Thymus (tissue), 11 donors: Measurements from ENCODE around the gene HECW1. TPM values are rescaled to one million over a fixed set of nuclear protein-coding genes. Genes with fewer than 3 reads are reported as not detected.

Experiments used
- DNase-seq, 9 donors: peaks; one replicate each; pipeline ENCODE4 v3.0.0-alpha.2; 2013; ENCODE audit warnings: low spot score in 9 of 9, low read depth in 6 of 9, missing footprints in 1 of 9
- H3K27ac ChIP-seq, 2 donors: one replicate each; pipeline ENCODE4 v1.5.1; 2013; ENCODE audit warnings: control low read depth in 1 of 2, low read depth in 1 of 2, low read length in 1 of 2, mild to moderate bottlenecking in 1 of 2, moderate library complexity in 1 of 2
- H3K27me3 ChIP-seq, 2 donors: one replicate each; pipeline ENCODE4 v1.5.1; 2013; ENCODE audit warnings: low read length in 1 of 2; ENCODE audit not compliant: control insufficient read depth in 2 of 2, insufficient read depth in 1 of 2
- H3K36me3 ChIP-seq, 2 donors: one replicate each; pipeline ENCODE4 v1.5.1; 2013; ENCODE audit warnings: low read length in 1 of 2, mild to moderate bottlenecking in 1 of 2, moderate library complexity in 1 of 2; ENCODE audit not compliant: control insufficient read depth in 2 of 2, insufficient read depth in 2 of 2
- H3K4me1 ChIP-seq, 2 donors: one replicate each; pipeline ENCODE4 v1.5.1; 2013; ENCODE audit warnings: low read length in 2 of 2; ENCODE audit not compliant: control insufficient read depth in 2 of 2, insufficient read depth in 2 of 2
- H3K4me3 ChIP-seq, 2 donors: one replicate each; pipeline ENCODE4 v1.5.1; 2013; ENCODE audit warnings: low read length in 2 of 2, control low read depth in 1 of 2, mild to moderate bottlenecking in 1 of 2
- H3K9me3 ChIP-seq, 2 donors: one replicate each; pipeline ENCODE4 v1.5.1; 2013; ENCODE audit warnings: low read length in 1 of 2, mild to moderate bottlenecking in 1 of 2; ENCODE audit not compliant: control insufficient read depth in 2 of 2, insufficient read depth in 1 of 2
- WGBS: extraction: QIAGEN DNeasy Blood & Tissue Kit; methylation state at CpG from one replicate; pipeline ENCODE4 v1.1.7; 2013; 5-methylcytosine and 5-hydroxymethylcytosine counted together
- polyA plus RNA-seq: library from polyadenylated mRNA; stranded (reverse); fragments of 200-250 nt; gene quantifications from one replicate; pipeline ENCODE4 v1.2.3, GENCODE V29; 2013
- total RNA-seq: library from RNA; stranded (reverse); fragments of 120-200 nt; gene quantifications from one replicate; pipeline ENCODE4 v1.2.4, GENCODE V29; 2013
- donor health status: healthy.

HECW1 gene
- total and polyA plus RNA-seq, 2 donors: 0.05 to 0.23 TPM

DNA sequence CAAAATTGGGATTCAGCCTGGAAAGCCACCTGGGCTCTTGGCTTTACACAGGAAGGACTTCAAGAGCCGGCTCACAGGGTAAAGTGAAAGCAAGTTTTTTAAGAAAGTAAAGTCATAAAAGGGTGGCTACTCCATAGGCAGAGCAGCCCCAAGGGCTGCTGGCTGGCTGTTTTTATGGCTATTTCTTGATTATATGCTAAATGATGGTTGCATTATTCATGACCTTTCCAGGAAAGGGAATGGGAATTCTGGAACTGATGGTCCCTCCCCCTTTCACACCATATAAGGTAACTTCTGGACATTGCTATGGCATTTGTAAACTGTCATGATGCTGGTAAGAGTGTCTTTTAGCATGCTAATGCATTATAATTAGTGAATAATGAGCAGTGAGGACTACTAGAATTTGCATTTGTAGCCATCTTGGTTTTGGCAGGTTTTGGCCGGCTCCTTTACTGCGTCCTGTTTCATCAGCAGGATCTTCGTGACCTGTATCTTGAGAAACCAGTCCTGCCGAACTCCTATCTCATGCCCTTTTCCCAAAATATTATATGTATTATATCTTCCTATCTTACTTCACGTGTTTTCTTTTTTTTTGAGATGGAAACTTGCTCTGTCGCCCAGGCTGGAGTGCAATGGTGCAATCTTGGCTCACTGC lies 80.5 kb downstream of the HECW1 start:
- Histone ChIP-seq H3K9me3 (no peaks in the 10 kb centered on the region), H3K4me3 (no peak overlapping the region), H3K4me1 (peaks cover 0 to 5% of the 10 kb centered on the region in 2 donors), H3K27ac (no peak overlapping the region), H3K36me3 (no peaks in the 10 kb centered on the region), H3K27me3 (no peaks in the 10 kb centered on the region)
- 94% methylated on average over 7 of the region's 7 CpGs for WGBS
- DNase-seq: no peak

DNA sequence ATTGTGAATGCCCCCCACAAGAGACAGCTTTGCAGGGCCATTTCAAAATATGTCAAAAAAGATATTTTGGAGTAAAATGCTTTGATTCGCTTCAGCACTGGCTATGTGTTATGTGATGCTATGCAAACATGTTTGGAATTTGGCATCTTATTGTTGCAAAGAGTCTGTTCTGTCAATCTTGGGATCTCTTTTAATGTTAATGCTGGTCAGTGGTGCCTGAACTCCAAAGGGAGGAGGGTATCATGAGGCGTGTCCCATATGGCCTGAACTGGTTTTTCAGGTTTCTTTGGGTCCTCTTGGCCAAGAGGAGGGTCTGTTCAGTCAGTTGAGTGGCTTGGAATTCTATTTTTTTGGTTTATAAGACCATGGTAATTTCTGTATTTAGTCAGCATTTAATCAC lies 81.4 kb downstream of the HECW1 start:
- WGBS: 61% methylated on average over 2 of the region's 2 CpGs
- Histone ChIP-seq H3K27me3 (no peaks in the 10 kb centered on the region), H3K4me3 (no peak overlapping the region), H3K36me3 (no peaks in the 10 kb centered on the region), H3K4me1 (peaks cover 0 to 5% of the 10 kb centered on the region in 2 donors), H3K9me3 (no peaks in the 10 kb centered on the region), H3K27ac (no peak overlapping the region)
- peak in 1 of 9 donors; percentile 7 for DNase-seq

DNA sequence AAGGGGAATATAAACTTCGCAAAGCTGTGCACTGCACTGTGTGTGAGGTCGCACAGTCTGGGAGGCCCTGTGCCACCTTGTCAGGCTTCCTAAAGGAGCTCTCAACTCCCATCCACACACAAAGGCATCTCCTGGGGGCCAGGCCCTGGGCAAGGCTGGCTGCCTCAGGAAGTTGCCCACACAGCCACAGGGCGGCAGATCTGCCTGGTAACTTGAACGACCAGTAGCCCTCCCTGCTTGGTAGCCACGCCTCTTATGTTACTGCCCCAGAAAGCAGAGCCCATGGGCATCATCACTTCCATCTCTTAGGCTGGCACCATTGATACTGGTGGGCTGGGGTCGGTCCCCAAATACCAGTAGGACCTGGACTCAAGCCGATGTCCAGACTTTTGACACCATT lies 82.8 kb downstream of the HECW1 start:
- Histone ChIP-seq H3K9me3 (no peaks in the 10 kb centered on the region), H3K4me3 (no peak overlapping the region), H3K27me3 (no peaks in the 10 kb centered on the region), H3K27ac (no peak overlapping the region), H3K4me1 (peaks cover 0 to 5% of the 10 kb centered on the region in 2 donors), H3K36me3 (no peaks in the 10 kb centered on the region)
- WGBS: 91% methylated on average over 7 of the region's 7 CpGs
- DNase-seq: no peak

DNA sequence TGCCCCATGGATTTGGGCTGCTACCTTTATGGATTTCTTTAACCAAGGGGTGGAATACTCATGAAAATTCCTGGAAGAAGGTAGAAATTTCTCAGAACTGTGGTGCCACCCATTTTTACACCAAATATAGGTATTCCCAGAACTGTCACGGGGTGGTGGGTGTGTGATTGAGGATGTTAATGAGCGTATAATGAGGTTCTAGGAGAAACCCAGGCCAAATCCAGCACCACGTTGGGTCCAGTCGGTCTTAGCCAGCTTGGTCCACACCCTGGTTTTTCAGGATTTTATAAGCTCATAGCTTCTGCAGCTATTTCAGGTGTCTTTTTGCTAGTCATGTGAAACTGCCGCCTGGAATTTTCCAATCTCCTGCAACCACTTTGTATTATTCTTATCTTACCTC lies 83.3 kb downstream of the HECW1 start:
- DNase-seq: no peak
- Histone ChIP-seq H3K4me1 (peaks cover 0 to 5% of the 10 kb centered on the region in 2 donors), H3K4me3 (no peak overlapping the region), H3K27me3 (no peaks in the 10 kb centered on the region), H3K36me3 (no peaks in the 10 kb centered on the region), H3K9me3 (no peaks in the 10 kb centered on the region), H3K27ac (no peak overlapping the region)
- WGBS: 92% methylated on average over 5 of the region's 5 CpGs

DNA sequence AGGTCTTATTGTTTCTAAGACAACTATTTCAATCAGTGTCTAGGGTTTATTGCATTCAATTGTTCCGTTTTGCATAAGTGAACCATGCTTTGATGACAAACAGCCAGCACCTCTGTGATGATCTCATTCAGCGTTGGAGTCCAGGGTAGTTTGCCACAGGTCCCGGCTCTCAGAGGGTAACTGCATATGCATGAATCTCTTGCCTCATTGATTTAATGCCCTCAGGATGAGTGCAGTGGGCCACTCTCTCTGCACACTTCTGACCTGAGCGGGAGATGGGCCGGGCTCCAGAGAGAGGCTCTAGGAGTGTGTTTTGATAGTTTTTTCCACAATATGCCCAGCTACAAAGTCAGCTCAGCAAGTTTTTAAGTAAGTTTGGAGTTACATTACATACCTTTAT lies 83.9 kb downstream of the HECW1 start:
- peaks cover 0 to 5% of the 10 kb centered on the region in 2 donors for H3K4me1 ChIP-seq
- no peak overlapping the region for H3K27ac ChIP-seq
- no peaks in the 10 kb centered on the region for H3K9me3 ChIP-seq
- no peak overlapping the region for H3K4me3 ChIP-seq
- no peaks in the 10 kb centered on the region for H3K27me3 ChIP-seq
- no peak for DNase-seq
- H3K36me3 ChIP-seq: no peaks in the 10 kb centered on the region
- 81% methylated on average over 5 of the region's 5 CpGs for WGBS

DNA sequence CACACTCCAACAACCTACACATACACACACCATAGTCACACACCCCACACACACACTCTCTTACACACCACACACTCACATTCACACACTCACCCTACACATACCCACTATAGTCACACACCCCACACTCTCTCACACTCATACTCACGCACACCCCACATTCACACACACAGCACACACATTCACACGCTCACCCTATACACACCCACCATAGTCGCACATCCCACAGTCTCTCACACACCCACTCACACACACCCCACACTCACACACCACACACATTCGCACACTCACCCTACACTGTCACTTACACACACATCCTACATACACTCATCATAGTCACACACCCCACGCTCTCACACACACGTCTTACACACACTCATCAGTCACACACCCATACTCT lies 85.6 kb downstream of the HECW1 start:
- Histone ChIP-seq H3K27ac (no peak overlapping the region), H3K9me3 (no peaks in the 10 kb centered on the region), H3K27me3 (no peaks in the 10 kb centered on the region), H3K4me3 (no peak overlapping the region), H3K36me3 (no peaks in the 10 kb centered on the region), H3K4me1 (peaks cover 0 to 5% of the 10 kb centered on the region in 2 donors)
- no peak for DNase-seq
- 96% methylated on average over 6 of the region's 6 CpGs for WGBS

DNA sequence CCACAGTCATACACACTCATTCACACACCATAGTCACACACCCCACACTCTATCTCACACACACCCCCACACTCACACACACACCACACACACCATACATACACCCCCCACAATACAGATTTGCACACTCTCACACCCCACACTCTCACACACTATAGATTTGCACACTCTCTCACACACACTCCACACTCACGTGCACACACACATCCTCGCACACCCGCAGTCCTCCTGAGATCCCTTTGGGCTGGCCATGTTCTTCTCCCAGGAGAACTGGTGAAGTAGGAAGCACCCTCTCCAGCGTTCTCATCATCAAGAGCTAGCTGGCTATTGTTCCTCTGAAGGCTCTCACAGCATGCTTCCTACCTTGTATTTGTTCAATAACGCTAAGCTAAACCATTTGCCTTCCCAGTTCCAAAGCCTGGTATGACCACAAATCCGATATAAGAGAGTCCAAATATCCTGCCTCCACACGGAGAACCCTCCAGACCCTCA lies 86.2 kb downstream of the HECW1 start:
- H3K4me3 ChIP-seq: no peak overlapping the region
- no peaks in the 10 kb centered on the region for H3K36me3 ChIP-seq
- DNase-seq: no peak
- H3K27me3 ChIP-seq: no peaks in the 10 kb centered on the region
- WGBS: 79% methylated on average over 7 of the region's 7 CpGs
- H3K9me3 ChIP-seq: no peaks in the 10 kb centered on the region
- peaks cover 0 to 5% of the 10 kb centered on the region in 2 donors for H3K4me1 ChIP-seq
- H3K27ac ChIP-seq: no peak overlapping the region

DNA sequence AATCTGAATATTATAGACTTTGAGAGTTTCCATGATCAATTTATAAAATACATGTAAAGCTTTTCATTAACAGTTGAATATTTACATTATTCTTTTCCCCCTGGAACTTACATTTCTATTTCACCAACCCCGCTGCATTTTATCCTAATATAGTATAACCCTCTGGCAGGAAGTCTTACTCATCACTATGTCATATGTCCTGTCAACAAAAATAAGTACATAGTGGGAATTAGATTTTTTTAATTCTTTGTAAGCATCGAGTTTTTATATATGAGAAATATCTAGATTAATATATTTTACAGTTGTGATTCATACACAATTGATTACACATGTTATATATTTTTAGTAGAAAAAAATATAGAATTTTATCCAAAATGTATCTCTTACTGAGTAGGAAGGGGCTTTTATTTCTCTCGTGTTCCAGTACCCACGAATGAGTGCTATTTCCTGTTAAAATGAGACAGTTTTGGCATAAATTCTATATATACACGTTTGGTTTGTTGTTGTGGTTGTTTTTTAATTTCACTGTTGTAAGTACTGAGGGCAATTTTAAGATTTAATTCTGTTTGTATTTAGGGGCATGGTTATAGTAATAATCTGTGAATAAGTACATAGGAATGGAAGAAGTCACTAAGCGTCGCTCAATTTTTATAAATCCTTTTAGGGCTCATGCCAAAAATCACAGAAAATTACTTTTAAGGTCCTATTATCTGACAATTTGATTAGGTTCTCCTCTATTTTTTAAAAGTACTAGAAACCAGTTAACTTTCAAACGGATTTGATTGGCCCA lies 87.1 kb downstream of the HECW1 start:
- DNase-seq: no peak
- Histone ChIP-seq H3K4me3 (no peak overlapping the region), H3K9me3 (no peaks in the 10 kb centered on the region), H3K27ac (no peak overlapping the region), H3K36me3 (no peaks in the 10 kb centered on the region), H3K27me3 (no peaks in the 10 kb centered on the region), H3K4me1 (peaks cover 0 to 2% of the 10 kb centered on the region in 2 donors)
- WGBS: 63% methylated on average over 8 of the region's 8 CpGs

DNA sequence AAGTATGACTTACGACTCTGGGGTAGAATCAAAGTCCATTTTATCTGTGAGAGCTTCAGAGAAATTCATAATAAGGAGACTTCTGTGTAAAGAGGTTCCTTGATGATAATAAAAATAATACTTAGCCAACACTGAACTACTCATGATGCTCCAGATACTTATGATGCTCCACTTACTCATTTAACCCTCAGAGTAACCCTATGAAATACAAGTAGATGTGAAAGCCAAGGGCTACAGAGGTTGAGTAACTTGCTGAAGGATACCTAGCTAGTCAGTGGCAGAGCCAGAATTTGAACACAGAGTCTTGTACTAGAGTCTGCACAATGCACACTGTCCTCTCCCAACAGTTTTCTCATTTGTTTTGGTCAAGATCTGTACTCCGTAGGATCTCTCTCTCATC lies 89.5 kb downstream of the HECW1 start:
- H3K27ac ChIP-seq: no peak overlapping the region
- no peak for DNase-seq
- WGBS: 91% methylated on average over 2 of the region's 2 CpGs
- no peaks in the 10 kb centered on the region for H3K27me3 ChIP-seq
- H3K36me3 ChIP-seq: no peaks in the 10 kb centered on the region
- no peaks in the 10 kb centered on the region for H3K9me3 ChIP-seq
- no peaks in the 10 kb centered on the region for H3K4me1 ChIP-seq
- H3K4me3 ChIP-seq: no peak overlapping the region
